Activated CD8-positive, alpha-beta T cell treated with anti-CD3 and anti-CD28 coated beads for 36 hours (primary cell): Measurements from ENCODE around the gene ANXA11. TPM values are rescaled to one million over a fixed set of nuclear protein-coding genes. Genes with fewer than 3 reads are reported as not detected.

Experiments used
- ATAC-seq: fragments of 200-7000 bp; cut with Tn5 transposase; one replicate; pipeline ENCODE4 v1.10.0; 2021; ENCODE audit warnings: mild to moderate bottlenecking, moderate library complexity
- CTCF ChIA-PET: fragments of 350-600 bp; sonication (Branson Sonifier 250); formaldehyde crosslinking; loops from one replicate; lab custom pipeline; 2021; ENCODE audit warnings: antibody characterized with exemption; lab: Charles Lee
- POLR2A ChIA-PET: fragments of 350-600 bp; sonication (Branson Sonifier 250); formaldehyde crosslinking; loops from one replicate; lab custom pipeline; 2021; ENCODE audit warnings: antibody characterized with exemption; lab: Charles Lee
- DNase-seq: peaks from one replicate; pipeline ENCODE4 v3.0.0-alpha.2; 2020
- H3K27ac Mint-ChIP-seq: one replicate; pipeline ENCODE4 v1.8.0; 2021; ENCODE audit warnings: mild to moderate bottlenecking, mixed read lengths
- H3K27me3 Mint-ChIP-seq: one replicate; pipeline ENCODE4 v1.8.0; 2021; ENCODE audit warnings: mixed read lengths
- H3K36me3 Mint-ChIP-seq: one replicate; pipeline ENCODE4 v1.8.0; 2021; ENCODE audit warnings: low read depth, mixed read lengths
- H3K4me1 Mint-ChIP-seq: one replicate; pipeline ENCODE4 v1.8.0; 2021; ENCODE audit warnings: low read depth, mixed read lengths
- H3K4me3 Mint-ChIP-seq: one replicate; pipeline ENCODE4 v1.8.0; 2021; ENCODE audit warnings: mild to moderate bottlenecking, moderate library complexity, mixed read lengths
- H3K9me3 Mint-ChIP-seq: one replicate; pipeline ENCODE4 v1.8.0; 2021; ENCODE audit warnings: mixed read lengths
- CTCF ChIP-seq: fragments of 200-600 bp; IDR thresholded peaks from one replicate; pipeline ENCODE4 v1.8.0; 2022; ENCODE audit warnings: antibody characterized with exemption, mild to moderate bottlenecking
- intact Hi-C: fragments of 100-400 bp; cut with micrococcal nuclease; formaldehyde crosslinking; loops from one replicate; pipeline ENCODE4 v1.10.0; 2022
- total RNA-seq, 2 experiments: library from RNA; stranded (reverse); gene quantifications; one replicate each; pipeline ENCODE4 v1.2.3, GENCODE V29; 2021

Gene ANXA11
- total RNA-seq, 2 experiments from 2014 or later, result 226 to 238 TPM

DNA sequence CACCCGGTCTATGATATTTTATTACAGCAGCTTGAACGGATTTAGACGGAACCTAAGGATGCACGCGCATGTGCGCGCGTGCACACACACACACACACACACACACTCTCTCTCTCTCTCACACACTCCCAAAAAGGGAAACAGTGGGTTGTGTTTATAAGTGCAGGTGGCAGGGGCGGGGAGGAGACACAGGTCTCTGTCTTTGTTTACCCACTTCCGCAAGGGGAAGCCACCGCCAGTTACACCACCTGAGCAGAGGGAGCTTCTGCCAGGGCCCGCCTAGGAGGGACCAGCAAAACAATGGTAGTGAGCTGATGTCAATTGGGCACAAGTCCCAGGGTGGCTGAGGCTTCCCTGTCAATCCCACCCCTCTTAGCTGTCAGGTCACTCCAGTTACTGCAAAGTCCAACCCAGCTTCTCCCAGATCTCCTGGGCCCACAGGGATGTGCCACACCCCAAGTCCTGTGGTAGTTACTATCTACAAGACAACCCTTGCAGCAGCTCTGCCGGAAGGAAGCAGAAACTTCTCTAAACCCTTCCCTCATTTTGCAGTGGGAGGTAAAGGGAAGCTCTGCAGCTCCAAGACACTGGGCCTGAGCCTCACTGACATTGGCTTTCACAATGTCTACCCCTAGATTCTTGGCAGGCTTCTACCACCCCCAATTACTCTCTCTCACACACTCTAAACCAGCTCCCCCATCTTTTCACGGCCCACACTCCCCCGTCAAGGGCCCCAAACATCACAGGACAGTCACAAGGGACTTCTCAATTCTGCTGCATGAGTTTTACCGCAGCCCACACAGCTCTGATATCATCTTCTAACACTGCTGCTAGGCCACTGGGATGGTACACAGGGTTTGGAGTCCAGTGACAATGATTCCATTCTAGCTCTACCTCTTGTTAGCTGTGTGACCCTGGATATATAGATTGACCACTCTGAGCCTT is 17.6 kb downstream of the ANXA11 start:
- peaks cover 87% of the 10 kb centered on the region for H3K4me1 Mint-ChIP-seq
- POLR2A ChIA-PET, result interaction anchor here (0.7 to 3.8 kb wide), 7 partner anchors 9 to 34 kb away, joined by 3 to 49 read pairs (median 5); partner anchors contain the start of gene ANXA11
- DNase-seq, result peak; percentile 90
- H3K27ac Mint-ChIP-seq, result peak overlapping the region; percentile 95
- peak overlapping the region; percentile 68 for H3K4me3 Mint-ChIP-seq
- ATAC-seq, result peak; percentile 78
- H3K27me3 Mint-ChIP-seq, result no peaks in the 10 kb centered on the region
- intact Hi-C loops, result no loop called here
- peaks cover 5% of the 10 kb centered on the region for H3K9me3 Mint-ChIP-seq
- TF ChIP-seq CTCF, result no peak
- CTCF ChIA-PET, result interaction anchor here (0.8 to 2.6 kb wide), 7 partner anchors 9 to 43 kb away, joined by 3 to 24 read pairs (median 6); no protein-coding TSS in a partner anchor
- H3K36me3 Mint-ChIP-seq, result peaks cover 34% of the 10 kb centered on the region

DNA sequence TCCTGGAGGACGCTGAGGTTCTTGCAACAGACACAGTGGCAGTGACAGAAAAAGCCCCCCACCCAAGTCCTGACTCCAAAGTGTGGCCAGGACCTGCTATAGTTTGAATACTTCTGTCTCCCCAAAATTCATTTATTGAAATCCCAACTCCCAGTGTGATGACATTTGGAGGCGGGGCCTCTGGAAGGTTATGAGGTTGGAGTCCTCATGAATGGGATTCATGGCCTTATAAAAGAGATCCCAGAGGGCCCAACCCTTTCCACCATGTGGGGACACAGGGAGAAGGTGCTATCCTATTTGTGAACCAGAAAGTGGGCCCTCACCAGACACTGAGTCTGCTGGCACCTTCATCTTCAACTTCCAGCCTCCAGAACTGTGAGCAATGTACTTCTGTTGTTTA is 18.3 kb downstream of the ANXA11 start:
- Mint-ChIP-seq H3K9me3 (no peaks in the 10 kb centered on the region), H3K27ac (peak overlapping the region; percentile 95), H3K4me3 (peak overlapping the region; percentile 68), H3K4me1 (peaks cover 86% of the 10 kb centered on the region), H3K36me3 (peaks cover 28% of the 10 kb centered on the region), H3K27me3 (no peaks in the 10 kb centered on the region)
- POLR2A ChIA-PET, result interaction anchor here (1.0 to 3.8 kb wide), 5 partner anchors 9 to 19 kb away, joined by 4 to 49 read pairs (median 9); partner anchors contain the start of gene ANXA11
- DNase-seq (no peak), ATAC-seq (no peak)
- no peak for TF ChIP-seq CTCF
- intact Hi-C loops, result no loop called here
- CTCF ChIA-PET, result interaction anchor here (0.8 to 2.6 kb wide), 4 partner anchors 10 to 36 kb away, joined by 3 to 24 read pairs (median 7); no protein-coding TSS in a partner anchor

GRCh38 chr10:80186364-80187012 is 18.8 kb downstream of the ANXA11 start:
- ATAC-seq, result peak; percentile 46
- peaks cover 27% of the 10 kb centered on the region for H3K36me3 Mint-ChIP-seq
- no peaks in the 10 kb centered on the region for H3K27me3 Mint-ChIP-seq
- intact Hi-C loops, result loop anchor here (1.0 kb wide), 1 partner anchor 17 kb away; no protein-coding TSS in a partner anchor
- ChIA-PET CTCF (interaction anchor here (1.9 to 2.3 kb wide), 4 partner anchors 10 to 42 kb away, joined by 6 to 10 read pairs (median 8); no protein-coding TSS in a partner anchor), POLR2A (interaction anchor here (1.0 to 3.8 kb wide), 4 partner anchors 10 to 17 kb away, joined by 4 to 49 read pairs (median 10); partner anchors contain the start of gene ANXA11)
- no peaks in the 10 kb centered on the region for H3K9me3 Mint-ChIP-seq
- DNase-seq, result peak; percentile 76
- peaks cover 86% of the 10 kb centered on the region for H3K4me1 Mint-ChIP-seq
- no peak for TF ChIP-seq CTCF
- peak overlapping the region; percentile 68 for H3K4me3 Mint-ChIP-seq
- peak overlapping the region; percentile 95 for H3K27ac Mint-ChIP-seq

DNA sequence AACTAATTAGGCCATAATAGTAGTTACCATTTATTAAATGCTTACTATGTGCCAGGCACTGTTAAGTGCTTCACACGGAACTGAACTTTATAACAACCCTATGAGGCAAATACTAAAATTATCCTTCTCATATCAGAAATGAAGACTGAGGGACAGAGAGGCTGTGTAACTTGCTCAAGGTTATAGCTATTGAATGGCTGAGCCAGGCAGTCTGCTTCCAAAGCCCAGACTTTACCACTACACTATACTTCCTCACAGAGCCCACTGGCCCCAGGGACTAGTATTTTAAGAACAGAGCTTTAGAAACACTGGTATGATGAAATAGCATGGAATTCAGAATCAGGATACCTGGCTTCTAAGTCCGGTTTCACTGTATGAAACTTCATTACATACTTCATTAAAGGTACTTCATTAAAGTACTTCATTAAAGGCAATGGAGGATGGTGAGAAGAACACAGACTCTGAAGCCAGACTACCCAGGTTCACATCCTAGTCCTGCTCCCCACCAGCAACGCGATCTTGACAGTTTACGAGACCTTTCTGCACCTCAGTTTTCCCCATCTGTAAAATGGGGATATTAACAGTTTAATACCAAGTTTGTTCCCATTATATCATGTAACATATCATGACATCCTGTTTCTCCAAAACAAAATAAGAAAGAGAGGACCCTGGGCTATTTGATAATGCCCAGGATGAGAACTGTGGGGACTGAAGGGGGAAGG is 19.6 kb downstream of the ANXA11 start:
- no peak for TF ChIP-seq CTCF
- H3K27me3 Mint-ChIP-seq, result no peaks in the 10 kb centered on the region
- peak overlapping the region; percentile 68 for H3K4me3 Mint-ChIP-seq
- peaks cover 88% of the 10 kb centered on the region for H3K4me1 Mint-ChIP-seq
- ATAC-seq, result no peak
- intact Hi-C loops, result loop anchor here (1.0 kb wide), 1 partner anchor 18 kb away; no protein-coding TSS in a partner anchor
- H3K36me3 Mint-ChIP-seq, result peaks cover 27% of the 10 kb centered on the region
- H3K9me3 Mint-ChIP-seq, result no peaks in the 10 kb centered on the region
- peak overlapping the region; percentile 95 for H3K27ac Mint-ChIP-seq
- DNase-seq, result no peak
- ChIA-PET CTCF (interaction anchor here (1.9 to 2.3 kb wide), 4 partner anchors 9 to 41 kb away, joined by 6 to 10 read pairs (median 8); no protein-coding TSS in a partner anchor), POLR2A (interaction anchor here (0.6 to 2.1 kb wide), 6 partner anchors 8 to 45 kb away, joined by 3 to 10 read pairs (median 4); no protein-coding TSS in a partner anchor)
